ENCODE measurements around the gene FAIM2. TPM values are rescaled to one million over a fixed set of nuclear protein-coding genes. Genes with fewer than 3 reads are reported as not detected.

Gene FAIM2
- total RNA-seq, 1 experiment from 2014 or later, result not detected

DNA sequence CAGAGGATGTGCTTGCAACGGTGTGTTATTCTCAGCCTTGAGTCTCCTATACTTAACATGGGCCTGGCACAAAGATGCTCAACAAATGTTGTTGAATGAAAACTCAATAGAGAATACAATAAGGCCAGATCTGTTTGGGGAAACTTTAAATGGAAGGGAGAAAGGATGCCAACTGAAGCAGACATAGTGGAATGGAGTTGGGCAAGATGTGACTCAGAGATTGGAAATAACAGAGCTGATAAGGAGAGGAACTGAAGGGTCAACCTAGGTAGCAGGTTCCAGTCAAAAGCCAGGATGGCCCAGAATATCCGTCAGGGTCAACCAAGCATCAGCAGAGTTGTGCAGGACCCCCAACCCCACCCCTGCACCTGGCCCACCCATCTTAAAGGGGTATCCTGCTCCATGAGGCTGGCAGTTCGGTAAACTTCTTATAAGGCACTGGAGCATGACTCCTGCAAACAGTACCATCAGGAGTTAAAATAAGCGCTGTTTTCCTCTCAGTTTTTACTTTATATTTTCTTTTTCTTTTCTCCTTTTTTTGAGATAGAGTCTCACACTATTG lies 59.7 kb downstream of the FAIM2 start:
- intact Hi-C loops (cut with micrococcal nuclease; ENCODE audit: unreplicated experiment), result no loop called here
- Mint-ChIP-seq H3K27ac (ENCODE audit: unreplicated experiment) (no peak overlapping the region), H3K4me3 (ENCODE audit: low read depth, unreplicated experiment) (peak overlapping the region; percentile 73), H3K36me3 (ENCODE audit: insufficient read depth, unreplicated experiment) (peaks cover 23% of the 10 kb centered on the region), H3K4me1 (ENCODE audit: low read depth, unreplicated experiment) (peaks cover 24% of the 10 kb centered on the region), H3K27me3 (ENCODE audit: unreplicated experiment) (peaks cover 9% of the 10 kb centered on the region), H3K9me3 (ENCODE audit: low read depth, unreplicated experiment) (no peaks in the 10 kb centered on the region)
- TF ChIP-seq, protein P1, sequence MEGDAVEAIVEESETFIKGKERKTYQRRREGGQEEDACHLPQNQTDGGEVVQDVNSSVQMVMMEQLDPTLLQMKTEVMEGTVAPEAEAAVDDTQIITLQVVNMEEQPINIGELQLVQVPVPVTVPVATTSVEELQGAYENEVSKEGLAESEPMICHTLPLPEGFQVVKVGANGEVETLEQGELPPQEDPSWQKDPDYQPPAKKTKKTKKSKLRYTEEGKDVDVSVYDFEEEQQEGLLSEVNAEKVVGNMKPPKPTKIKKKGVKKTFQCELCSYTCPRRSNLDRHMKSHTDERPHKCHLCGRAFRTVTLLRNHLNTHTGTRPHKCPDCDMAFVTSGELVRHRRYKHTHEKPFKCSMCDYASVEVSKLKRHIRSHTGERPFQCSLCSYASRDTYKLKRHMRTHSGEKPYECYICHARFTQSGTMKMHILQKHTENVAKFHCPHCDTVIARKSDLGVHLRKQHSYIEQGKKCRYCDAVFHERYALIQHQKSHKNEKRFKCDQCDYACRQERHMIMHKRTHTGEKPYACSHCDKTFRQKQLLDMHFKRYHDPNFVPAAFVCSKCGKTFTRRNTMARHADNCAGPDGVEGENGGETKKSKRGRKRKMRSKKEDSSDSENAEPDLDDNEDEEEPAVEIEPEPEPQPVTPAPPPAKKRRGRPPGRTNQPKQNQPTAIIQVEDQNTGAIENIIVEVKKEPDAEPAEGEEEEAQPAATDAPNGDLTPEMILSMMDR (IDR thresholded peaks at IDR 0.05; ENCODE audit: unreplicated experiment), result no peak
- CTCF ChIA-PET, result interaction anchor here (0.6 kb wide), 1 partner anchor 431 kb away, joined by 3 read pairs; no protein-coding TSS in a partner anchor
- BruUV-seq (replicated peaks), result no TSS peak
- no peak for DNase-seq

DNA sequence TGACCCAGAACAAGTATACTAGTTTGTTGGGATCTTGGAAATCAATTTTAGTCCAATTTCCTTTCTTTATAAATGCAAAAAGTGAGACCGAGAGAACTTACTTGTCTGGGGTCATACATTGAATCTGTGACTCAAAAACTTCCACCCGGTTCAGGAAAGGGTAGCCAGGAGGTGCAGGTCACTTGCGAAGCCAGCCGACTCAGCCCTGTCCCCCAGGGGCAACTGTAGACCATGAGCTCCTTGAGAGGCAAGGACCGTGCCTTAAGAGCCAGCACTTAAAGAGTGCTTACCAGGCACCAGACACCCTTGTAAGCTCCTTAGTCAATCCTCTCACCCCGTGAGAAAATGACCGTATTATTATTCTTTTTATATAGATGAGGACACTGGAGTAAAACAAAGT lies 60.3 kb downstream of the FAIM2 start:
- Mint-ChIP-seq H3K27ac (ENCODE audit: unreplicated experiment) (peak overlapping the region; percentile 15), H3K4me3 (ENCODE audit: low read depth, unreplicated experiment) (peak overlapping the region; percentile 73), H3K27me3 (ENCODE audit: unreplicated experiment) (peaks cover 3% of the 10 kb centered on the region), H3K4me1 (ENCODE audit: low read depth, unreplicated experiment) (peaks cover 24% of the 10 kb centered on the region), H3K36me3 (ENCODE audit: insufficient read depth, unreplicated experiment) (peaks cover 23% of the 10 kb centered on the region), H3K9me3 (ENCODE audit: low read depth, unreplicated experiment) (no peaks in the 10 kb centered on the region)
- intact Hi-C loops (cut with micrococcal nuclease; ENCODE audit: unreplicated experiment), result no loop called here
- CTCF ChIA-PET, result interaction anchor here (0.6 to 1.0 kb wide), 6 partner anchors 15 to 551 kb away, joined by 3 to 6 read pairs (median 3); partner anchors contain the start of gene NCKAP5L
- TF ChIP-seq, protein P1 (IDR thresholded peaks at IDR 0.05; ENCODE audit: unreplicated experiment), result no peak
- DNase-seq, result no peak
- TSS peak; percentile 63 for BruUV-seq (replicated peaks)

GRCh38 chr12:49842519-49843352 lies 61.0 kb downstream of the FAIM2 start, which contains the start of gene BCDIN3D:
BCDIN3D (minus strand) TSS chr12:49843106; CDS start chr12:49843087, 19 bp downstream.
- CTCF ChIA-PET, result interaction anchor here (0.6 to 1.0 kb wide), 6 partner anchors 14 to 552 kb away, joined by 3 to 6 read pairs (median 3); partner anchors contain the start of gene NCKAP5L
- Mint-ChIP-seq H3K27ac (ENCODE audit: unreplicated experiment) (peak within 1 kb of the TSS; percentile 15), H3K27me3 (ENCODE audit: unreplicated experiment) (no peaks in the 10 kb centered on the region), H3K36me3 (ENCODE audit: insufficient read depth, unreplicated experiment) (peaks cover 23% of the 10 kb centered on the region), H3K4me3 (ENCODE audit: low read depth, unreplicated experiment) (peak within 1 kb of the TSS; percentile 73), H3K9me3 (ENCODE audit: low read depth, unreplicated experiment) (no peaks in the 10 kb centered on the region), H3K4me1 (ENCODE audit: low read depth, unreplicated experiment) (peaks cover 24% of the 10 kb centered on the region)
- TF ChIP-seq, protein P1 (IDR thresholded peaks at IDR 0.05; ENCODE audit: unreplicated experiment), result no peak
- TSS peak; percentile 88 for BruUV-seq (replicated peaks)
- DNase-seq, result peak; percentile 86
- intact Hi-C loops (cut with micrococcal nuclease; ENCODE audit: unreplicated experiment), result no loop called here

DNA sequence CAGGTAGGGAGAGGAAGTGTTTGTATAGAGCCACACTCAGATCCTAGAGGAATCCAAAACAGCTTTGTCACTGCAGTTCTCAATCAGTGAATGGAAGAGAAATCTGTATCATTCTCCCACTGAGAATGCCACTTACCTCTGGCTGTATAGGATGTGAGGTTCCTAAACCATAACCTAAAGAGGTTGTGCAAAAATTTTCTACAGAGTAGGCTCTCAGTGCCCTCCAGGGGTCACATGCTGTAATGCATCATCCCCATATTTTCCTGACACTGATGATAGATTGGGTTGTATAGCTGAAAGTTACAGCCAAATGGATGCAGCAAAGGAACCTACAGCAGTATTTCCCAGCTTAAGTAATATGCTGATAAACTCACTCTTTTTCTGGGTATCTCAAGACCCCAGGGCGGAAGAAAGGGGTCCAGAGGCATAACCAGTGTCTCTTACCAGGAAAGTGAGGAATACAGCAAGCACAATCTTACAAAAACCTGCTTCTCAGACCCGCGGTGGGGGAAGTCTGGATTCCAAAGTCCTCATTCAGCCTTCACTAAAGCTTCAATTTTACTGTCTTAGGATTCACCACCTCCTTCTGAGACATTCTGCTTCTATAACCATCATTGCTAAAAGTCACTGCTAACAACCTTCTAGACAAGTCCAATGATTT lies 64.6 kb downstream of the FAIM2 start:
- Mint-ChIP-seq H3K27me3 (ENCODE audit: unreplicated experiment) (no peaks in the 10 kb centered on the region), H3K36me3 (ENCODE audit: insufficient read depth, unreplicated experiment) (peaks cover 23% of the 10 kb centered on the region), H3K4me3 (ENCODE audit: low read depth, unreplicated experiment) (no peak overlapping the region), H3K9me3 (ENCODE audit: low read depth, unreplicated experiment) (no peaks in the 10 kb centered on the region), H3K4me1 (ENCODE audit: low read depth, unreplicated experiment) (peaks cover 22% of the 10 kb centered on the region), H3K27ac (ENCODE audit: unreplicated experiment) (no peak overlapping the region)
- DNase-seq, result peak; percentile 16
- intact Hi-C loops (cut with micrococcal nuclease; ENCODE audit: unreplicated experiment), result loop anchor here (1.0 kb wide), 1 partner anchor 63 kb away; no protein-coding TSS in a partner anchor
- CTCF ChIA-PET, result interaction anchor here (0.6 to 1.9 kb wide), 4 partner anchors 52 to 231 kb away, joined by 3 to 13 read pairs (median 5); partner anchors contain the start of gene TMBIM6
- TF ChIP-seq, protein P1 (IDR thresholded peaks at IDR 0.05; ENCODE audit: unreplicated experiment), result peak; percentile 20
- no TSS peak for BruUV-seq (replicated peaks)
